NCI-H748 (cell line): ENCODE data around the gene EPHX1.
A peak's percentile ranks its signal among the peaks of the same experiment; 100 is the strongest.
"Not testable (repeated sequence)": the region's sequence is repeated elsewhere in the genome, so short reads cannot be mapped to it uniquely, and the experiment has no call there.

ENCODE experiments used
- DNase-seq: peaks from one replicate; lab custom pipeline; 2025; ENCODE audit not compliant: unreplicated experiment; lab: John Stamatoyannopoulos, UW

Gene EPHX1

GRCh38 chr1:225809842-225810578 is at the start of gene EPHX1:
EPHX1 (plus strand) TSS chr1:225810124; CDS start chr1:225828730, 18,606 bp downstream.
- peak; percentile 84 for DNase-seq

GRCh38 chr1:225760531-225760930 is 49.4 kb upstream of the EPHX1 start:
- DNase-seq: no peak

- not testable (repeated sequence) for DNase-seq
Observed at GRCh38 chr1:225761395-225761794, 48.5 kb upstream of the EPHX1 start.

- DNase-seq: peak; percentile 61
Observed at GRCh38 chr1:225762002-225762441, 47.9 kb upstream of the EPHX1 start.

DNA sequence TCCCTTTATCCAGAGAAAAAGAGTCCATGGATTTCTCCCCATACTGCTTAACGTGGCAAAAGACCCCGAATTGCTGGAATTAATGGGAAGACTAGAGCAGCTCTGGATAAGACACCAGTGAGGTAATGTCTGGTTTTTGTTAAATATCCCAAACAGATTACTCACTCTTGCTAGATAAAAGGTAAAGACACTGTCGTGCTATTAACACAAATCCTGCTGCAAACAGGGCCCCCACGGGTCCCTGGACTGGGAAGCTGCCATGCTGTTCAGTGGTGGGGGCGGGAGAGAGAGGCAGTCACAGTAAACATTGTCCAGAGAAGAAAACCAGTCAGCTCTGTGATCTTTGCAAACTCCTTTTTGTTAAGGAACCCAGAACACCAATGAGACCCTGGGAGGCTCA is 47.5 kb upstream of the EPHX1 start:
- no peak for DNase-seq

GRCh38 chr1:225763716-225764548 is 46.0 kb upstream of the EPHX1 start:
- no peak for DNase-seq

DNA sequence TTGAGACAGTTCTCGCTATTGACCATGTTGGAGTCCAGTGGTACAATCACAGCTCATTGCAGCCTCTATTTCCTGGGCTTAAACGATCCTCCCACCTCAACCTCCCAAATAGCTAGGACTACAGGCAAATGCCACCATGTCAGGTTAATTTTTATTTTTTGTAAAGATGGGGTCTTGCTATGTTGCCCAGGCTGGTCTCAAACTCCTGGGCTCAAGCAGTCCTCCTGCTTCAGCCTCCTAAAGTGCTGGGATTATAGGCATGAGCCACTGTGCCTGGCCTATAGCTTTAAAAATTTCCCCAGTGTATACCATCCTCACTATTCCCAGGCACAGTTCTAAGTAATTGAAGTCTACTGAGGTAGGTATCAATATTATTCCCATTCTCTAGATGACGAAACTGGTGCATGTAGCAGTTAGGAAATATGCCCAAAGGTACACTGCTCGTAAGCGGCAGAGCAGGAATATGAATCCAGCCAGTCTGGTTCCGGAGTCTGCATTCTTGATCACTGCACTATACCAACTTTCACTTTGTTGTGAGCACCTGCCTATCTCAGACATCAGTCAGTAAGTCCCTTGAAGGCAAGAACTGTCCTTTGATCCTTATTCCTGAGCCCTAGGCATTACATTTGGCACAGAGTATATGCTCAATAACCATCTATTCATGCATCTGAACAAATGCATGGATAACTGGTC is 43.8 kb upstream of the EPHX1 start:
- DNase-seq: no peak

GRCh38 chr1:225766967-225767633 is 42.8 kb upstream of the EPHX1 start:
- no peak for DNase-seq

- DNase-seq: peak; percentile 19
Observed at GRCh38 chr1:225767634-225768540, 42.0 kb upstream of the EPHX1 start.

DNA sequence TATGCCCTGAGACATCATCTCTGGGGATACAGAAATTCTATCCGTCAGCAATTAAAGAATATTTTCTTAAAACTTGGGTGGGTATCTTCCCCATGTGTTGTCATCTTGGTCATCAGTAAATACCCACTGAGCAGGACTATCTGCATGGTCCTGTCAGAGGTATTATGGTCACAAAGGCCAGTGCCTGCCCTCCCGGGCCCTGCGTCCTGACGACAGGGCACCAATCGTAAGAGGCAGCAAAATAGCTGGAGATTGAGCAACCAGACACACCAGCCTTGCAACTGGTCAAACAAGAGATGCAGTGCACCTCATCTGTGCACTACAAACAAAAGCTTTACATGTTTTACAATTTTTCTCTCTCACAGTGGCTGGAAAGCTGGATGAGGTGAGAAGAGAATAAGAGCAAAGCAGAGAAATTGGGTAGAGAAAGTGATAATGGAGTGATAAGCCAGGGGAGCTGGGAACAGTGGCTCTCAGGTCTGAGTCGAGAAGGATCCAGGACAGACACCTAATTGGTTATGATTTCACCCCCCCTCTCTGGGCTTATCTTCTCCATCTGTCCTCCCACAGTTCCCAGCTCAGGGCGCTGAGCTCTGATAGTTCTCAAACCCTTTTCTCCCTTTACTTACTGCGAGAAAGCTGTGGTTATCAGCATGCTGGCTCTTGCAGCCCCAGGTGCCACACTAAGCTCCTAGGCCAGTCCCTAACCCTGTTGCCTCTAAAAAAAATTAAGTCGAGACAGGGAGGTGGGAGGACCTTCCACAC is 41.1 kb upstream of the EPHX1 start:
- no peak for DNase-seq

DNA sequence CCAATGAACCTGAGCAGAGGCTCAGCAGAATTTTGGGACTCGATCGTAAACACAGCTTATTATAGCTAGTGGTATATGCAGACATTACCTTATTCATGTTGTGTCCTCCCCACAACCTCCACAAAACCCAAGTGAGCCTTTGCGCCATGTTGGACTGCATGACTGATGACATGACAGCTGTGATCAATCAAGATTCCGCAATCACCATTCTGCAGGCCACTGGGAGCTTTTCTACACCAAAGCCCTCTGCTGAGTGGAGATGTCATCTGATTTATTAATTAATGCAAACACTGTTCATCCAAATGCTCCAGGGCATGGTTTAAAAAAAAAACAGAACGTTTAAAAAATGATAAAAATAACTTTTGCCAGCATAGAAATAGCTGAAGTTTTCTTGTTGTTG is 40.2 kb upstream of the EPHX1 start:
- DNase-seq: no peak

DNA sequence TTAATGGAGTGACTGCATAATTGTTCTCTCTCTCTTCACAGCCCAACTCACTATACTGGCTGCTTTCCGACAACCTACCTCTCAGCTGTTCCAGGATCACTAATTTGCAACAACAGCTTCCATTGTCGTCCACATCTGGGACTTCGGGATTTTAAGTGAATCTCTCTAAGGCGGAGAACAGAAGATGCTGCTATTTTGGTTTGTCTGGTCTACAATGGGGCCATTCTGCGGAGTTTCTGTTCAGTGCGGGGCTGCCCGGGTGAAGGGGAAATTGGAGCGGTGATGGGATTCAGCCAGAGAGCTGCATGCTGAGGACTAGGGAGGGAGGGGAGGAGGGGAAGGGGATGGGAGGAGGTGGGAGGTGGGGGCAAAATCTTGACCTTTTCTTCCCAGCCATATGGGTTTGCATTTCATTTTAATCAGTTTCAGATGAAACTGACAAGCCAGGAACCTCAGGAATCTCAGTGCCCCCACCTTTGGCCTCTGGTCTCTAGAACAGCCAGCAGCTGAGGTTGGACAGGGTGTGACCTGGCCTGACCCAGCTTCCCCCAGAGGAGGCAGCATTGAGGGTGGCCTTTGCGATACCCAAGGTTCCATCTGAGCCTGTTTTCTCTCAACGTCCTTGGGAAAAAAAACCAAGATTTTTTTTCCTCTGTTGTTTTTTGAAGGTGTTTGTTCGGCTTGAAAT is 39.2 kb upstream of the EPHX1 start:
- no peak for DNase-seq

DNA sequence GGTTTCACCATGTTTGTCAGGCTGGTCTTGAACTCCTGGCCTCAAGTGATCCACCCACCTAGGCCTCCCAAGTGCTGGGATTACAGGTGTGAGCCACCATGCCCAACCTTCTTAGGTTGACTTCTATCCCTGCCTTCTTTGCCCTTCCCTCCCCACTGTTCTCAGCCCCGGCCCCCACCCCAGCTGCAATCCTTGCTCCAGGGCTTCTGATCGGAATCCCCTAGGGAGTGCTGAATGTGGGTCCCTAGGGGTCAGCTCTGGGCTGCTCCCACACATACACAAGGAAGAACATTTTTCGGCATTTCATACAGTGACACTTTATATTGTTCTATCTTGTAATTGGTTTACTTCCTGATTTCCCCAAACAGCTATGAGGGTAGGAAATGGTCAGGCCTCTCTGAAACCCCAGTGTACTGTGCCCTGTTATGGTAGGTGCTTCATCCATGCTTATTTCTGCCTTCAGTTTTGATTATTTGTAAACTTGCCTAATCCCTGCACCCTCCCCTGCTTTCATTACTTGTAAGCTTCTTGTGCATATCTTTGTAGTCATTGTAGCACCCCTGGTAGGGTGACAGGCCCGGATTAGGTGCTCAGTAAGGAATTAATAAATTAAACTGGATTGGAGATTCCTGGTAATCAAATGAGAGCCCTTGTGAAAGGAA is 38.1 kb upstream of the EPHX1 start:
- no peak for DNase-seq

DNA sequence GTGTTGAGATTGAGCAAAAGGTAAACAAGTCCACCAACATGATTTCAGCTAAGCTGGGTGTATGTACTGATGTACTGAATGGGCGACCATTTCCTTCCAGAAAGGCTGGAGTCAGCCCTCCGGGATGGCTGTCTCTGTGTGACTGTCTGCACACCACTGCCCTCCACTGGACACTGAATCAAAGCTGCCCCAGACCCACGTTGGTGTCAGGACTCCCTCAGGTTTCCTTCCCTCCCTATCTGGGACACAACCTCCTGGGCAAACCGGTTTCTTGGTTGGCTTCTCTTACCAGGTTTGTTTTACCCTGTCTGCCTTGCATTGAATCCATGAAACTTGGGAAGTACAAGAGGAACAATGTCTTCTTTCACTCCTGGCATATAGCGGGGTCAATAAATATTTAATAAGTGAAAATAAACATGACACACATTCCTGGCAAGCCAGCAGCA is 37.6 kb upstream of the EPHX1 start:
- peak; percentile 82 for DNase-seq

GRCh38 chr1:225772848-225773247 is 37.1 kb upstream of the EPHX1 start:
- no peak for DNase-seq

DNA sequence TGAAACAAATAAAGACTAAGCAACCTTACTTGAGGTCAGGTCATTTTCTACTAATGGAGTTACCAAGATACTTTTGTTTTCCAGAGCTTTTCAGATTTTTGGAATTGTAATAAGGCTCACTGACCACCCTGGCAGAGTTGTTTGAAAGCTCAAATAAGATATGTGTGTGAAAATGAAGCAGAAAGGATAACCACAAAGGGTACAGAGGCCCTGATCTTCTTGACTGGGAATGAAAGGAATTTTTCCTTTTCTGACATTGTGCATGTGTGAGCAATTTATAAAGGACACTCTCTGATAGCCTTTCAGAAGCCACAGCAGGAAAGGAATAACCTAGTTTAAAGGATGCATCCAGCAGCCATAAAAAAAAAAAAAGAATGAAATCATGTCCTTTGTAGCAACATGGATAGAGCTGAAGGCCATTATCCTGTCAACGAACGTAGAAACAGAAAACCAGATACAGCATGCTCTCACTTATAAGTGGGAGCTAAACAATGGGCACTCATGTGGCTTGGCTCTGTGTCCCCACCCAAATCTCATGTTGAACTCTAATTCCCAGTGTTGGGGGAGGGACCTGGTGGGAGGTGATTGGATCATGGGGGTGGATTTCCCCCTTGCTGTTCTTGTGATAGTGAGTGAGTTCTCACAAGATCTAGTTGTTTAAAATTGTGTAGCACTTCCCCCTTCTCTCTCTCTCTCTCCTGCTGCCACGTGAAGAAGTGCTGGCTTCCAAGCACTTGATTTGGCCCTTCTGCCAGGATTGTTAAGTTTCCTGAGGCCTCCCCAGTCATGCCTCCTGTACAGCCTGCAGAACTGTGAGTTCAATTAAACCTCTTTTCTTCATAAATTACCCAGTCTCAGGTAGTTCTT is 35.4 kb upstream of the EPHX1 start:
- DNase-seq: no peak

GRCh38 chr1:225776294-225776693 is 33.6 kb upstream of the EPHX1 start:
- DNase-seq: no peak
